Activated T-helper 1 cell treated with Interleukin-2 at 50 U/mL for 16 hours (primary cell): ENCODE results near the gene PDILT.

ENCODE experiments used
- DNase-seq: peaks from one replicate; pipeline ENCODE4 v3.0.0-alpha.2; 2020; ENCODE audit warnings: low read depth

Gene PDILT

DNA sequence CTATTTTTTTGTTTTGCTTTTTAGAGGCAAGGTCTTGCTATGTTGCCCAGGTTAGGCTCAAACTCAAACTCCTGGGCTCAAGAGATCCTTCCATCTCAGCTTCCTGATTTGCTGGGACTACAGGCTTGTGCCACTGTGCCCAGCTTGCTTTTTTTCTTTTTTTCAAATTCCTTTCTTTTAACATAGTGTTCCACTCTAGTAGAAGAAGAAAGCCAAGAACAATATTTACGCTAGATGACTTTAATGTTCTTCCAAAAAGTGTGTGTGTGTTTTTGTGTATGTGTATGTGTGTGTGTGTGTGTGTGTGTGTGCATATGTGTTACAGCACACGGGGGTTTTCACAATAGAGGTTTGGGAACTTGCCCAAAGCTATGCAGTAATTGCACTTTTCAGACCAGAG, 41.3 kb downstream of the PDILT start:
- DNase-seq = no peak

DNA sequence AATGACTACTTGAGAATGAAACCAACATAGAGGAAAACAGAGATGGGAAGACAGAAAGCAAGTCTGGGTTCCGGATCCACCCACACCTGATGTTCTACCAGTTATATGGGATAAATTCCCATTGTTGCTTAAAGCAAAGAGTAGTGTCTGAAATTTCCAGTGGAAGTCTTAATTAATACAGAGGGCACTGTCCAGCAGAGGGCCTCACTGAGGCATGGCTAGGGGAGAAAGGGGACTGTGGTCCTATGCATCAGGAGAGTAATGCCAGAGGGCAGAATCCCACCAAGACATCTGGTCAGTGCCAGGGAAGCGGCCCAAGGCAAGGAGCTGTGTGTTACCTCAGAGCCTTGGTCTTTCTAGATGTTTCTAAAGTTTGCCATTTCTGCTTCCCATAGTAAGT, 44.5 kb downstream of the PDILT start:
- no peak for DNase-seq

DNA sequence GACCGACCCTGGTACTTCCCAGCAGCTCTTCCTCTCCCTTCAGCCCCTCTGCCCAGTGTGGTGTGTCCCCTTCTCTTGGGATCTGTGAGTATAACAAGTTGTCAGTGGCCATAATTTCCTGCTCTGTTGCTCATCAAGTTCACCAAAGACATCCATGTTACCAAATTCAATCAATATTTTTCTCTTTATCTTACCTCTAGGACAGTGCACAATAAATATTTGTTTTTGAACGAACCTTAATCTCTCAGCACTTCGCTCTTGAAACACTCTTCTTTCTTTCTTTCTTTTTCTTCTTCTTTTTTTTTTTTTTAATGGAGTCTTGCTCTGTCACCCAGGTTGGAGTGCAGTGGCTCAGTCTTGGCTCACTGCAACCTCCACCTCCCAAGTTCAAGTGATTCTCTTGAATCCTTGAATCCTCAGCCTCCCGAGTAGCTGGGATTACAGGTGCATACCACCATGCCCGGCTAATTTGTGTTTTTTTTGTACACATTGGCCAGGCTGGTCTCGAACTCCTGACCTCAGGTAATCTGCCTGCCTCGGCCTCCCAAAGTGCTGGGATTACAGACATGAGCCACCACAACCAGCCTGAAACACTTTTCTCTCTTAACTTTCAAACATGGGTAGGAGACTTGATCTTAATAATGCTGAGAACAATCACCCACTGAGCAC, 49.3 kb downstream of the PDILT start:
- DNase-seq = no peak

DNA sequence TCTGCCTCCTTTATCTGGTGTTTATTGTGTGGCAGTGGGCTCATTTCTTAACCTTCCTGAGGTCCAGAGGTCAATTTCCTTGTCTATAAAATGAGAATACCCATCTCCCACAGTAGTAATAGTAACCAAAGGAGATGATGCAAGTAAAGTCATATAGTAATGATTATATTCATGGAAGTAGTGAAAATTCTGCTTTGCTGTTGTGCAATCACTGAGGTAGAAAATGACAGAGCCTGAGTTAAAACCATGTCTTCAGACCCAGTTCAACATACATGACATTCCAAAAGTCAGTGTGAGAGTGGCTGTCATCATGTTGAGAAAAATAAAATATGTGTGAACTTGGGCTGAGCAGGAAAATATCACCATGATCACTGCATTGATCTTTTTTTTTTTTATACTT, 51.2 kb downstream of the PDILT start:
- DNase-seq = no peak

DNA sequence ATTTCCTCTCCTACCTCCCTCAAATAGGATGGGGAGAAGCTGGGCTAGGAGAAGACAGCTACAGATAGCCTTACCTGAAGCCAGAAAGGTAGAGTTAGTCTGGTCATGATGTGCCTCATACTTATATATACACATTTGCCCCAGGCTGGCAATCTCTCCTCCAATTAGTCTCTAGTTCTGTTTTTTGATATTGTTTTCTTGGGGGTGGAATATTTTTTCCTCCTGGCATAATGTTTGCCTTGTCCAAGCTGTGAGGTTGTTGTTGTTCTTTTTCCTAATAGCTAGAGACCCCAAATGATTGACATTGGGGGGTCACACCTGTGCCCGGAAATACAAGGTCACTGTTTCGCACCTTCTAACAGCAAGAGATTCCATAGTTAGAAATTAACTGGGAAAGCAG, 51.9 kb downstream of the PDILT start, which contains the start of gene UMOD:
TSS of gene UMOD (minus strand) at position 101 of the 400 bp plus-strand sequence. CDS start 1,978 bp downstream, outside the sequence.
- DNase-seq = no peak

DNA sequence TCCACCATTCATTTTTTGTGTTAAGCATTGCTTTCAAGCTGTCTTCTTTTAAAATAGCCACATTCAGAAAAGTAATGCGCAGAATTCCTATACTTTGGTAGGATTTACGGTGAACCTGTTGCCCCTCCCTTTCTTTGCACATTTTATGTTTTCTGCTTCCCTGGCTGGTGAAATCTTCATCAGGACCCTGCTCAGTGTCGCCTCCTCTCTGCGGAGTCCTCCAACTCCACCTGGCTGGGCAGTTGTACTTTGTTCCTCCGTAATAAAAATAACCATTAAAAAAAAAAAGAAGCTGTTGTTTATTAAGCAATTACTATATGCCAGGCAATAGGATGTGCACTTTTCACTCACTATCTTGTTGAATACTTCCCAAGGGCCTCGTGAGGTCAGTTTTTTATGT, 54.9 kb downstream of the PDILT start:
- DNase-seq = no peak

DNA sequence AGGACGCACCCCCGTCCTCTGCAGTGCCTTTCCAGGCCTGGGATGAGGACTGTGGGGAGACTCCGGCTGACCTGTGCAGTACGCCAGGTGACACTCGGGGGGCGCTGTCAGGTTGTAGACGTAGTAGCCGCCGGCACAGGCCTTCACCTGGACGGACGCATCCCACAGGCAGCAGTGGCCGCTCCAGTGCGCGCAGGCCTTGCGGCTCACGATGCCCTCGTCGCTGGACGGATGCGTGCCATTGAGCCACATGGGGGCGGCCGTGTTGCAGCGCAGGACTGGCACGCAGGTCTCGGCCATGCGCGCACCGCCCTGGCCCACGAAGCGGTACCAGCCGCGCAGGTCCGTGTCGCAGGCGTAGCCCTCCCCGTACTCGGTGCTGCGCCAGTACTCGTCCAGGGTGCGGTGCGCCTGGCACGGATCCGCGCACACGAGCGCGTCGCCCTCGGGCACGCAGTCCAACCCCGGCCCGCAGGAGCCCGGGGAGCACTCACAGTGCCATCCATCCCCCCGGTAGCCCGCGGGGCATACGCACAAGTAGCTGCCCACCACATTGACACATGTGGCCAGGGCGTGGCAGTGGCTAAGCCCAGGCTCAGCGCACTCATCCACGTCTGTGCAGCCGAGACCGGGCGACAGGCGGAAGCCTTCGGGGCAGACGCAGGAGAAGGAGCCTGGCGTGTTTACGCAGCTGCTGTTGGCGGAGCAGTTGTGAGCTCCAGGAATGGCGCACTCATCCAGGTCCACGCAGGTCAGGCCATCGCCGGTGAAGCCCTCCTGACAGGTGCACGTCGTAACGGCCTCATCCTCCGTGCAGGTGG, 56.0 kb downstream of the PDILT start:
- DNase-seq = no peak

DNA sequence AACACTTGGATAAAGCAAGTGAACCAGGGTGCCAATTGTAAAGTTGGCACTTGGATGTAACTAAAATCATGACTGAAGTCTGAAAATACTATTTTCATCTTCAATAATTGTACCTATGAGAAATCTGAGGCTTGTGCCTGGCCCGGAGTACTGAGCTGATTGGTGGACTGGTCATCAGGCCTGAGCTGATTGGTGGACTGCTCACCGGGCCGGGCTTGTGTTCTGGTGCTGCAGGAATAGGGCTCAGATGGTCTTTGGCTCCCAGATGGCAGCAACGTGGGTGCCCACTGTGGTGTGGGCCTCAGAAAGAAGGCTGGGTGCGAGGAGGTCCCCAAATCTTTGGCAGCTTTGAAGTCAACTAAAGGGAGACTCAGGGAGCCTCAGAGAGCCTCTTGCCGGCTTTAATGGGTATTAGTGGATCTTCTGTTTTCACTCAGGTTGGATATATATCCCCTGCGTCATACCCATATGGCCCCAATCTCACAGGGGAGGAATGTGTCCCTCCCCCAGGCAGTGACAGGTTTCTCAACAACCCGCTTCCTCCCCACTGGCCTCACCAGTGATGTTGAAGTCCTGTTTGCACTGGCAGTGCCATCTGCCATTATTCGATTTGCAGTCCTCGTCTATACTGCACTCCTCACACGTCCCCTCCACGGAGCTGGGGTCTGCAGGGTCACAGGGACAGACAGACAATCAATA, 56.7 kb downstream of the PDILT start:
- DNase-seq = no peak

DNA sequence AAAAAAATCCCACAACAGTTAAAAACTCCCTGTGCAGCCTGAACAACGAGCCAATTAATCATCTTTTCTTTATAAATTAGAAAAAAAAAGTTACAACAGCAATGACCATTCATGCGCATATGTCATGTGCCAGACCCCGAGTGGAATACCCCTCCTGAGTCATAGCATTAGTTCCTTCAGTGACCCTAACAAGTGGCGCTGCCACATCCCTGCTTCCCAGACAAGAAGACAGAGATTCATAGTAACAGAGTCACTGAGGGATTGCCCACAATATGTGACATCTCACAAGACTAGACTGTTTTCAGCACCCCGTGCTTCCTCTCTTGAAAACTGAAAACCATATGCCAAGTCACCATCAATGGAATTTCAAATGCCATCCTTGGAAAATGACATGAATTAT, 59.9 kb downstream of the PDILT start:
- no peak for DNase-seq

DNA sequence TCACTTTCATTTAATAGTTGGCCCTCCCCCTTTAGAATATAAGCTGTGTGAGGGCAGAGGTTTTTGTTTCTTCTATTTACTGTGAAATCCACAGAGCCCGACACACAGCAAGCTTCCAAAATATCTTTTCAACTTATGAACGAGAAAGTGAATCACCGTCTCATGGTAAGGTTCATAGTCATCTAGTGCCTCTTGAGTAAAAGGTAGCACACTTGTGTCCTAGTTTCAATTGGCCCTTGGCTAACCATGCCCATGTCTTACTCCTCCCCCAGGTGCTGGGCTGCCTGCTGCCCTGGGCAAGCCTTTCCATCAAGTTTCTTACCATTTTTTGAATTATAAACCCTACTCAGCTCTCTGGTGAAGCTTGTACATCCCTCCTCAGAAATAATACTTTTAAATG, 64.8 kb downstream of the PDILT start:
- DNase-seq = no peak

DNA sequence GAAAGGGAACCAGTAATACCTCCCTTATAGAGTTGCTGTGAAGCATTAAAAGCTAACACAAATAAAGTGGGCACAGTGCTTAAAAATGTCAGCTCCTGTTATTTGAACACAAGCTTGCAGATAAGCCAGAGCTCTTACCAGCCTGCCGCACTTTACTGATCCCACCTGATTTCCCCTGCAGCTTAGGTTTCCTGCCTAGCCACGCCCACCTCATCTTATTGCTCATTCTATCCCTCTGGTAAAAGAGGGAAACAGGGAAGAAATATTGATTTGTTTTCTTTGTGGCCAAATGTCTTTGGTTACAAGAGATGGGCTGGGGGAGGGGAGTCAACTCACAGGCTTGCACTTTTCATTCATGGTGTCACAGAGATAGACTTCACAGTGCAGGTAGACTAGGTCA, 67.6 kb downstream of the PDILT start:
- DNase-seq = no peak

DNA sequence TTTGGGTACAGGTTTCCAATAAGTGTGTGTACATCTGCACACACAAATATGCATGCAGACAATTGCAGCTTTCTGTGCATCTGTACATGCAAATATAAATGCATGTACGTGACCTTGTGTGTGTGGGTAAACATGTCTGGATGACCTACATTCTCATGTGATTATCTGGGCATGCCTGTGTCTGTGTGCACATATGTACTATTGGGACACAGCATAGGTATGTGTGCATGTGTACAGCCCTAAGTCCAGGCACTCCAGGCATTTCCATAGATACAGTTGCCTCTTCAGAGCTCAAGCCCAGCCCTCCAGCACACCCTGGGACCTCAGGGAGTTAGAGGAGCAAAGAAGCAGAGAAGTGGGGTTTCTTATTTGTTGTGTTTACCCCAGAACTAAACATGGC, 70.1 kb downstream of the PDILT start:
- DNase-seq = no peak

DNA sequence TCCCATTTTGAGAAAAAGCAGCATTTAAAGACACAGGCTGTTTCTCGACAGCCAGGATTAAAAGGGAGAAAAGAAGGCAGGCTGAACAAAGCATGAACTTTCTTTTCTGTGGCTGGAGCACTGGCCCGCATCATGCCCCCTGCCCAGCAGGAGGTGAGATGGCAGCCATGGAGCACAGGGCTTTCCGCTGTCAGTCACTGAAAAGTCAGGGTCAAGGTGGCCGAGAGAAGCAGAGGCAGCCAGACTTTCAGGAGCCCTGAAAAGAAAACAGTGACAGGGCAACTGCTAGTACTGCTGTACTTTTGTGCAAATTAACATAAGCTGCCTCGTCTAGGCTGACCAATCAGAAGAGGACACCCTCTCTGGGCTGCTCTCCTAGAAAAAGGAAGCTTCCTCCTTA, 71.4 kb downstream of the PDILT start:
- DNase-seq = no peak

DNA sequence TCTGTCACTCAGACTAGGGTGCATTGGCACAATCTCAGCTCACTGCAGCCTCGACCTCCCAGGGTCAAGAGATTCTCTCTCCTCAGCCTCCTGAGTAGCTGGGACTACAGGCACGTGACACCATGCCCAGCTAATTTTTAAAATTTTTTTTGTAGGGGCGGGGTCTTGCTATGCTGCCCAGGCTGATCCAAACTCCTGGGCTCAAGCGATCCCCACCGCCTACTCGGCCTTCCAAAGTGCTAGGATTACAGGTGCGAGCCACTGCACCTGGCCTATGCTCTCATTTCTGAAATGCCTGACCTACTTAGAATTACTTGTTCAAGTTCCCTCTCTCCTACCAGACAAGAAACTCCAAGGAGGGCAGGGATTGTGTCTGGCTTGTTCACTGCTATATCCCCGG, 72.1 kb downstream of the PDILT start:
- DNase-seq = no peak

DNA sequence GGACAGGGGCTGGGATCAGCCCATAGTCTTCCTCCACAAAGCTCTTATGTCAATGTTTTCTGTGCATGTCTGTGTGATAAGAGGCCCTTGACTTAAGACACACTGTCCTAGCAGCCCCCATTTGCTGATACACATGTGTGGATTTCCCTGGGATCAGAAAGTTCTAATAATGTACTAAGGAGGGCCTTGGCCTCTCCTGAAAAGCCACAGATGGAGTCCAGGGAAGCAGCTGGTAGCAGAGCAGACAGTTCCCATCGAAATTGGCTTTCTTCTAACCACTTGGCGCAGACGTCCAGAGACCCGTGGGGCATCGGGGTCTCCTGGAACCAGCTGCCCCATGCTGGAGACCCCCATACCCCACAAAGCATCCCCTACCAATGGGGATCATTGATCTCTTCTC, 72.9 kb downstream of the PDILT start:
- DNase-seq = no peak

DNA sequence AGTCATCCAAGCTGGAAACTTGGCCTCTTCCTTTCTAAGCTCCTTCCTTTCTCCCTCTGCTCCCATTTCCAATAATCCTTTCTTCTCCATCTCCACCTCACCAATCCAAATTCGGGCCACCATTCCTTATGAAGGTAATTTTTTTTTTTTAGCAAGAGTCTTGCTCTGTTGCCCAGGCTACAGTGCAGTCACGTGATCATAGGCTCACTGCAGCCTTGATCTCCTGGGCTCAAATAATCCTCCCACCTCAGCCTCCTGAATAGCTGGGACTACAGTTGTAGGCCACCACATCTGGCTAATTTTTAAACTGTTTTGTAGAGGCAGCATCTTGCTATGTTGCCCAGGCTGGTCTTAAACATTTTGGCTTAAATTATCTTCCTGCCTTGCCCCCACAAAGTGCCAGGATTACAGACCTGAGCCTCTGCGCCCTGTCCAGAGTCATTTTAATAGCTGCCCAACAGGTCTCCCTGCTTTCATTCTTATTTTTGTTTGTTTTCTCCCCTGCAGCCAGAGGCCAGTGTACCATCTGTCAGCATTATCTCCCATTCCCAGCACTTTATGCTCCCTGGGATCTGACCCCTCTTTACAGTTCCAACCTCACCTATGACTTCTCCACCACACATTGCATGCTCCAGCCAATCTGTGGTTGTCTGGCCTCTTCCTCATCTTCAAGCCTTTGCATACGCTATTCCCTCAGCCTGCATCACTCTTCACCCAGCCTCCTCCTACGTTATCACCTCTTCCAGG, 75.0 kb downstream of the PDILT start:
- no peak for DNase-seq

DNA sequence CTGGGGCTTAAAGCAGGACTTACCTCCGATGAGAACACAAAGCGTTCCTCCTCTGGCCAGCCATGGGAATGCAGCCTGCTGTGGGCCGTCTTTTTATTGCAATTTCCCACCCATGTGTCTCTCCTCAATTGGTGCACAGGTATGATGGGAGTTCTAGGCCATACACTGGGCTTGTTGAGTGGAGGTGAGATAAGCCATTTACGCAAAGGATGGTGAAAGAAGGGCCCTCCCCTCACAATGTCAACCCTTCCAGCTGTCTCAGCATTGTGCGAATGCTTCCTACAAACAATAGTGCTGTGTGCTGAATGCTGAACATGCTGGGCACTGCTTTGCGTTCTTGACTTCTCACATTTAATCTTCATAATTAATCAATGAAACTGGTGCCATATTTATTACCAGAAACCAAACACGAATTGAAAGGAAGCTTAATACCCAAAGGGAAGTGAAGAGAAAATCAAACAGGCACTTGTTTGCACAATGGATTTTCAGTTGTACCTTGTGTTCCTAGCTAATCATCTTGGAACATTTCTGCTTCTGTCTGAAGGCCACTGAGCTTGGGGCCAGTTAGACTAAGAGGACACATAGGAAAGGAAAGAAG, 77.0 kb downstream of the PDILT start, which contains the start of gene GP2:
TSS of gene GP2 (minus strand) at position 70 of the 598 bp plus-strand sequence. CDS start 1,082 bp downstream, outside the sequence.
- no peak for DNase-seq

DNA sequence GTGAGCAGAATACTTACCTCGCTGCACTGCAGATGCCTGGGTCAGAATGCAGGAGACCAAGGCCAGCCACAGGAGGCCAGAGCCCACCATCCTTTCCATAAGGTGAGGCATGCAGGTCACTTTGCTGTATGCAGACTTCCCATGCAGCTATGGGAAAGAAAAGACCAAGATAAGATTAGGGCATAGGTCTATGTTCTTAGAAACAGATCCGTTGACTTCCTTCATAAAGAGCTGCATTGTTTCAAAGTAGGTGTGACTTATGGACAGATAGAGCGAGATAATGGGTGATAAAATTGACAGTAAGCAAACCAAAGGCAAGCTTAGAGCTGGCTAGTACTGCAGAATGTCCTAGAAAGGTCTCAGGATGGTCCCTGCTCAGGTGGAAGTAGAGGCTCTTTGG, 78.2 kb downstream of the PDILT start:
- DNase-seq = no peak

DNA sequence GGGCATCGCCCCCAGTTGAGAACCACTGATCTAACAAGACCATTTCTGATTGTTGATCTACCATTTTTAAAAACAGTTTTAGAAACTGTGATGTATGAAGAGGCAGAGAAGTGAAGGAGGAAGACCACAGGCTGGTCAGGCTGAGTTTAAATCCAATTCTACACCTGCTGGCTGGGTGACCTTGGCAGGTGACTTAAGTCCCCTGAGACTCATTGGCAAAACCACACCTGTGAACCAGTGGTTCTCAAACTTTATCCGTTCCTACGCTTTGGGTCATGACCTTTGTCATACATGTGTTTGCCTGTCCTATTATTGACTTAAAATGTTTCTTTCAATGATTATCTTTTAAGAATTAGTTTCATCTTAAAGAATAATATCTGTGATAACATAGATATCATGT, 79.5 kb downstream of the PDILT start:
- DNase-seq = no peak

DNA sequence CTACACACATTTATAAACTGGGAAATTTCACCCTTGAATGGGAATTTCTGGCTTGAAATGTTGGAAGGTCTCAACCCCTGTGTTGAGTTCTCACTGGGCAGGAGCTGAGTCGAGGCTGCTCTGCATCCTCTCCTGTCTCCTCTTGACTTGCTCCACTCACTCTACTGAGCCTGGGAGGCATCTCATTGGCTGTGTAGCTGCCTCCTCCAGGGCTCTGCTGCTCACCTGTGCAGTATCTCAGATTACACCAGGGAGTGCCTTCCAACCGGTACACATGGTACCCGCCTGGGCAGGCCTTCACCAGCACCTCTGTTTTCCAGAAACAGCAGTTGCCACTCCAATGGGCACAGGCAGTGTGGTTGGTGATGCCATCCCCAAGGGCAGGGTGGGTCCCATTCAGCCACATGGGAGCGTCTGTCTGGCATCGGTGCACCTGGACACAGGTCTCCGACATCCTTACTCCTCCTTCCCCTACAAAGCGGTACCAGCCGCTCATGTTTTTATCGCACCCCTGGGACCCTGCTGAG, 80.9 kb downstream of the PDILT start:
- no peak for DNase-seq

DNA sequence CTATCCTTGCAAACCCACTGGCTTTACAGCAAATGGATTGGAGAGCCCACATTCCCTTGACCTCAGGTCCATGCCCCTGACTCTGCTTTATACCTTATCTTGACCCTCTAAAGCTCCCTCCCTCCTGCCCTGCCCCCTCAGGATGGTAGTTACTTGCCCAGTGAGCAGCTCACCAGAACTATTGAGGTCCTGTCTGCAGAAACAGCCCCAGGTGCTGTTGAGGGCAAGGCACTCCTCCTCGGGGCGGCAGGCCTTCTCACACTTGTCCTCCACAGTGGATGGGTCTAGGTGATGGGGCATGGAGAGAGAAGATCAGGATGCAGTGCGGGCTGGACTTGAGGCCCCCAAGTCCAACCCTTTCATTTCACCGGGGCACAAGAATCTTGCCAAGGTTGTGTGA, 81.8 kb downstream of the PDILT start:
- DNase-seq = no peak

DNA sequence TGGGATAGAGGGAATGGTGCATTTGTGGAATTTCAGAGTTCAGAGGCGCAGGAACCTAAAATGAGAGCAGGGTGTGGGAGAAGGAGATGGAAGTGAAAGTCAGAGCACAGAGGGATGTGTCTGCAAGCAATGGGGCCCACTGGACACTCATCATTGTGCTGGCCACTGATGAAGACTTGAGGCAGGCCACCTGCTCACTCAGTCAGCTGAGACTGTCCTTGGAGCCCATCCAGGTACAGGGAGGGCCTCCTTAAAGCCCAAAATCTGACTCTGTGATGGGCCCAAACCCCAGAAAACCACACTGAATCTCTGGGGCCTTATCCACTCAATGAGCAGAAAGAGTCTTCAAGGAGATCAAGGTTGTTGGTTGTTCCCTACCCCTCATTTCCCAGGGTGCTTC, 82.9 kb downstream of the PDILT start:
- no peak for DNase-seq
